HG02763 (cell line): ENCODE measurements around the gene POLR3GL.
"Not testable (repeated sequence)": the region's sequence is repeated elsewhere in the genome, so short reads cannot be mapped to it uniquely, and the experiment has no call there.

ENCODE experiments used
- ATAC-seq: cut with Tn5 transposase; IDR thresholded peaks from one replicate; pipeline ENCODE4 v1.9.1; 2021; ENCODE audit warnings: mild to moderate bottlenecking, moderate library complexity; ENCODE audit not compliant: unreplicated experiment

The POLR3GL gene

GRCh38 chr1:146016891-146017290 is 52.4 kb downstream of the POLR3GL start:
- no peak for ATAC-seq

DNA sequence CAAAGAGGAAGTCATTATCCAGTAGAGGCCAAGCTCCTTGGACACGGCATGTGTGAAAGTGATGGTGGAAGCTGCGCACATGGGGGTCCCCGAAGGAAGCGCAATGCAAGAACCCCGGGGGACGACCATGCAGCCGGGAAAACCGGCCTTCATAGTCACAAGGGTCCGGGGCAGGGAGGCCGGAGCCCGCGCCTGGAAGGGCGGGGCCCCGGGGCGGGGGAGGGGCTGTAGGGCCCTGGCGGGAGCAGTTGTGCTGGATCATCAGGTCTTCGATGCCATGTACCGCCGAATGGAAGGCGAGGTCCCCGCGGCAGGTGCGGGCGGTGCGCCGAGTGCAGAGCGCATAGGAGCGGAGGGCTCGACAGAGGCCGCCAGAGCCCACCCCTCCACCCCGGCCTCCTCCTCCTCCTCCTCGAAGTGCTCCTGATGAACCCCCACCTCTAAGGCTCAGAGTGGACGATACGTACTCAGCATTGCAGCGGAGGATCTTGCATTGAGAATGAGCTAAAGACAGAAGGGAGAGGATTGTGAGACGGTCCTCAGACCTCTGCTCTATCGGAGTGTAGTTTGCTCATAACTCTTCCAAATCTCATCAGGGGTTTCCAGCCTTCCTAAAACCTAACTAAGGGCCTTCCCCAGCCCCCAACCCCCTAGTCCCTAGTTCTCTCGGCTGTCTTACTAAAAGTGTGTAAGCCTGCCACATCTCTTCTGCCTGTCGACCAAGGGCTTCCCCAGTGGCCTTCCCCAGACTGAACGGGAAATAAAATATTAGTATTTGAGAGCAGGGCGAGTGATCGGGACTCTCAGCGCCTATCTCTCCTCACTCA is 55.0 kb downstream of the POLR3GL start:
- ATAC-seq: no peak

- no peak for ATAC-seq
These were observed 55.9 kb downstream of the POLR3GL start for GRCh38 chr1:146020058-146021049.

- no peak for ATAC-seq
These were observed 56.6 kb downstream of the POLR3GL start for GRCh38 chr1:146021050-146021445.

GRCh38 chr1:146021622-146022402 is 57.3 kb downstream of the POLR3GL start, which contains the start of gene HJV:
Gene HJV, minus strand, starts transcription at chr1:146021735. Its CDS starts 1,504 bp downstream, at chr1:146020231.
- no peak for ATAC-seq

DNA sequence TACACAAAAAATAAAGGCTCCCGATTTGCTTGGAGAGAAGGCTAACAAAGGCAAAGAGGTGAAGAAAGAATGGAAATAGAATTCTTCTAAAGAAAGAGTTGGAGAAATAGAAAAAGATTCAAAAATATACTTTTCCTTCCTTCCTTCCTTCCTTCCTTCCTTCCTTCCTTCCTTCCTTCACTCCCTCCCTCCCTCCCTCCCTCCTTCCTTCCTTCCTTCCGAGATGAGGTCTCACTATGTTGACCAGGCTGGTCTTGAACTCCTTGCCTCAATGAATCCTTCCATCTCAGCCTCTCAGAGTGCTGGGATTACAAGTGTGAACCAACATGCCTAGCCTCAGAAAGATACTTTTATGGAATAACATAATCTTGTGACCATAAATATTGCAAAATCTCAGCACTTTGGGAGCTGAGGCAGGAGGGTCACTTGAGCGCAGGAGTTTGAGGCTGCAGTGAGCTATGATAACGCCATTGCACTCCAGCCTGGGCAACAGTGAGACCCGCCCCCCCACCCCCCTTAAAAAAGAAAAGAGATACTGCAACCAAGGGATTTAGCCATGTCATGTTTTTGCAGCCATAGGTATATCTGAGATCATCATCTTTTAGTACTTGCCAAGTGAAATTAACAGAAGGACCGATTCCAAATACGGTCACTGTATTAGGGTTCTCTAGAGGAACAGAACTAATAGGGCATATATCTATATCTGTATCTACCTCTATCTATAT is 58.1 kb downstream of the POLR3GL start:
- ATAC-seq: no peak

DNA sequence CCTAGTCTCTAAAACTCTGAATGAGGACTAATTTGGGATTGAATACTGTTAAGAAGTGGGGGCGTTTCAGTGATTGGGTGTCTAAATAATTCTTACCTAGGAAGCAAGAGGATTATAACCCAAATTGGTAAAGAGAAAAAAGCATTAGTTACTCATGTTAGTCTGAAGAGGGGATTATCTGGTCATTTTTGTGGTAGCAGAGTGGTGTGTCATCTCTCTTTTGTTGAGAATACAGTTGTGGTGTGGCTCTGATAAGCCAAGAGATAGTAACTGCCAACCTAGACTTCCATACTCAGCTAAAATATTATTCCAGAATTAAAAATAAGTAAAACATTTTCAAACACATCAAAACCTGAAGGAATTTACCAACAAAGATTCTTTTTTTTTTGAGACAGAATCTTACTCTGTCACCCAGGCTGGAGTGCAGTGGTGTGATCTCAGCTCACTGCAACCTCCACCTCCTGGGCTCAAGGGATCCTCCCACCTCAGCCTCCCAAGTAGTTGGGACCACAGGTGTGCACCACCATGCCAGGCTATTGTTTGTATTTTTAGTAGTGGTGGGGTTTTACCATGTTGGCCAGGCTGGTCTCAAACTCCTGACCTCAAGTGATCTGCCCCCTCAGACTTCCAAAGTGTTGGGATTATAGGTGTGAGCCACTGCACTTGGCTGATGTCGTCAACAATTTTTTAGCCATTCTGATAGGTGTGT is 61.5 kb downstream of the POLR3GL start:
- not testable (repeated sequence) for ATAC-seq

DNA sequence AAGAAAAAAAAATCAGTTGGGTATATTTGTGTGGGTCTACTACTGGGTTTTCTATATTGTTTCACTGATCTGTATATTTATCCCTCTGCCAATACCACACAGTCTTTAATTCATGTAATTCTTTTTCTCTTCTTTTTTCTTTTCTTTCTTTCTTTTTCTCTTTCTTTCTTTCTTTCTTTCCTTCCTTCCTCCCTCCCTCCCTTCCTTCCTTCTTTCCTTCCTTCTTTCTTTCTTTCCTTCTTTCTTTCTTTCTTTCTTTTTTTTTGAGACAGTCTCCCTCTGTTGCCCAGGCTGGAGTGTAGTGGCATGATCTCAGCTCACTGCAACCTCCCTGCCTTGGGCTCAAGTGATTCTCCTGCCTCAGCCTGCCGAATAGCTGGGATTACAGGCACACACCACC is 62.2 kb downstream of the POLR3GL start:
- not testable (repeated sequence) for ATAC-seq
